GM12874 (cell line): ENCODE results near the gene C6orf89.

ENCODE experiments used
- CTCF ChIP-seq: IDR thresholded peaks from 2 replicates; pipeline ENCODE4 v1.5.1; 2011; ENCODE audit warnings: low read depth, mild to moderate bottlenecking, control low read depth, low read length, moderate library complexity; ENCODE audit not compliant: insufficient read depth

C6orf89 gene

GRCh38 chr6:36856277-36856676, 29.5 kb upstream of the C6orf89 start:
- TF ChIP-seq CTCF, result no peak

GRCh38 chr6:36857325-36857724, 28.4 kb upstream of the C6orf89 start:
- TF ChIP-seq CTCF, result no peak

- TF ChIP-seq CTCF, result no peak
Measured at GRCh38 chr6:36858407-36858981, 27.3 kb upstream of the C6orf89 start.

- no peak for TF ChIP-seq CTCF
Measured at GRCh38 chr6:36860126-36860525, 25.6 kb upstream of the C6orf89 start.

- TF ChIP-seq CTCF, result no peak
Measured at GRCh38 chr6:36862164-36862847, 23.4 kb upstream of the C6orf89 start.

GRCh38 chr6:36862848-36863382, 22.8 kb upstream of the C6orf89 start:
- no peak for TF ChIP-seq CTCF

- no peak for TF ChIP-seq CTCF
Measured at GRCh38 chr6:36863670-36864540, 21.8 kb upstream of the C6orf89 start.
